WTC11 (cell line): ENCODE results near the gene ZNF628. TPM values are rescaled to one million over a fixed set of nuclear protein-coding genes. Genes with fewer than 3 reads are reported as not detected.
A peak's percentile ranks its signal among the peaks of the same experiment; 100 is the strongest.

Source experiments
- EMX1 ChIP-seq: fragments of 250-450 bp; sonication (Bioruptor Pico); IDR thresholded peaks from 2 replicates; pipeline ENCODE4 v1.8.0; 2021; ENCODE audit warnings: mild to moderate bottlenecking
- ESRRA ChIP-seq: sonication (generic); formaldehyde crosslinking; IDR thresholded peaks from 2 replicates; pipeline ENCODE4 v1.8.1; 2022; ENCODE audit warnings: mild to moderate bottlenecking, missing genetic modification reagents, borderline replicate concordance
- ETV6 ChIP-seq: sonication (generic); formaldehyde crosslinking; IDR thresholded peaks from 2 replicates; pipeline ENCODE4 v1.8.1; 2022; ENCODE audit warnings: mild to moderate bottlenecking, missing genetic modification reagents
- FOXP1 ChIP-seq: sonication (generic); formaldehyde crosslinking; IDR thresholded peaks from 2 replicates; pipeline ENCODE4 v1.8.0; 2022; ENCODE audit warnings: missing genetic modification reagents, mild to moderate bottlenecking, moderate library complexity, borderline replicate concordance
- GABPB1 ChIP-seq: sonication (generic); formaldehyde crosslinking; IDR thresholded peaks from 2 replicates; pipeline ENCODE4 v1.8.1; 2023; ENCODE audit warnings: mild to moderate bottlenecking, missing genetic modification reagents
- IRF2 ChIP-seq: sonication (generic); formaldehyde crosslinking; IDR thresholded peaks from 2 replicates; pipeline ENCODE4 v1.8.0; 2022; ENCODE audit warnings: low read depth, missing genetic modification reagents, borderline replicate concordance
- JUN ChIP-seq: sonication (generic); formaldehyde crosslinking; IDR thresholded peaks from 2 replicates; pipeline ENCODE4 v1.8.0; 2023; ENCODE audit warnings: mild to moderate bottlenecking, missing genetic modification reagents
- MYBL2 ChIP-seq: sonication (generic); formaldehyde crosslinking; IDR thresholded peaks from 2 replicates; pipeline ENCODE4 v1.8.1; 2023; ENCODE audit warnings: mild to moderate bottlenecking, moderate library complexity, missing genetic modification reagents
- NFE2L1 ChIP-seq: sonication (generic); formaldehyde crosslinking; IDR thresholded peaks from 2 replicates; pipeline ENCODE4 v1.8.1; 2023; ENCODE audit warnings: missing genetic modification reagents
- NR3C1 ChIP-seq: sonication (generic); formaldehyde crosslinking; conservative IDR thresholded peaks from 2 replicates; pipeline ENCODE4 v1.8.1; 2023; ENCODE audit warnings: low read depth, mild to moderate bottlenecking, missing genetic modification reagents
- RELA ChIP-seq: sonication (generic); formaldehyde crosslinking; IDR thresholded peaks from 2 replicates; pipeline ENCODE4 v1.8.1; 2022; ENCODE audit warnings: missing genetic modification reagents, mild to moderate bottlenecking, borderline replicate concordance
- RORB ChIP-seq: fragments of 250-450 bp; sonication (Bioruptor Pico); IDR thresholded peaks from 2 replicates; pipeline ENCODE4 v1.9.0; 2021; ENCODE audit warnings: mild to moderate bottlenecking
- SMAD3 ChIP-seq: sonication (generic); formaldehyde crosslinking; IDR thresholded peaks from 2 replicates; pipeline ENCODE4 v1.8.0; 2022; ENCODE audit warnings: missing genetic modification reagents, mild to moderate bottlenecking, borderline replicate concordance
- SOX15 ChIP-seq: fragments of 250-450 bp; sonication (Bioruptor Pico); IDR thresholded peaks from 2 replicates; pipeline ENCODE4 v1.9.0; 2021; ENCODE audit warnings: mild to moderate bottlenecking
- SP1 ChIP-seq: sonication (generic); formaldehyde crosslinking; conservative IDR thresholded peaks from 2 replicates; pipeline ENCODE4 v1.8.1; 2022; ENCODE audit warnings: missing genetic modification reagents
- TCF7 ChIP-seq: sonication (generic); formaldehyde crosslinking; IDR thresholded peaks from 2 replicates; pipeline ENCODE4 v1.8.0; 2022; ENCODE audit warnings: mild to moderate bottlenecking, low read depth, missing genetic modification reagents, moderate library complexity
- ZBTB21 ChIP-seq: sonication (generic); formaldehyde crosslinking; IDR thresholded peaks from 2 replicates; pipeline ENCODE4 v1.8.1; 2023; ENCODE audit warnings: mild to moderate bottlenecking, missing genetic modification reagents, borderline replicate concordance
- ZNF121 ChIP-seq: sonication (generic); formaldehyde crosslinking; IDR thresholded peaks from 2 replicates; pipeline ENCODE4 v1.8.0; 2023; ENCODE audit warnings: missing genetic modification reagents
- ZNF396 ChIP-seq: fragments of 250-450 bp; sonication (Bioruptor Pico); IDR thresholded peaks from 2 replicates; pipeline ENCODE4 v1.8.0; 2021; ENCODE audit warnings: mild to moderate bottlenecking, moderate library complexity, borderline replicate concordance
- ZNF671 ChIP-seq: fragments of 250-450 bp; sonication (Bioruptor Pico); IDR thresholded peaks from 2 replicates; pipeline ENCODE4 v1.8.0; 2021; ENCODE audit warnings: mild to moderate bottlenecking
- total RNA-seq: library from RNA; stranded (reverse); gene quantifications from 3 replicates; pipeline ENCODE4 v1.2.3, GENCODE V29; 2021
- TF ChIP-seq, protein P1 (sequence below): sonication (generic); formaldehyde crosslinking; IDR thresholded peaks from 2 replicates; pipeline ENCODE4 v1.8.1; 2022; ENCODE audit warnings: low read depth, mild to moderate bottlenecking, moderate library complexity, missing genetic modification reagents, borderline replicate concordance
- TF ChIP-seq, protein P2 (sequence below): sonication (generic); formaldehyde crosslinking; IDR thresholded peaks from 2 replicates; pipeline ENCODE4 v1.8.0; 2022; ENCODE audit warnings: mild to moderate bottlenecking, missing genetic modification reagents
- TF ChIP-seq, protein P3 (sequence below): sonication (generic); formaldehyde crosslinking; IDR thresholded peaks from 2 replicates; pipeline ENCODE4 v1.8.0; 2023; ENCODE audit warnings: mild to moderate bottlenecking, missing genetic modification reagents
- TF ChIP-seq, protein P4 (sequence below): sonication (generic); formaldehyde crosslinking; IDR thresholded peaks from 2 replicates; pipeline ENCODE4 v1.8.1; 2023; ENCODE audit warnings: mild to moderate bottlenecking, missing genetic modification reagents, moderate library complexity
- TF ChIP-seq, protein P5 (sequence below): fragments of 250-450 bp; sonication (Bioruptor Pico); conservative IDR thresholded peaks from 2 replicates; pipeline ENCODE4 v1.9.0; 2021; ENCODE audit warnings: mild to moderate bottlenecking
- TF ChIP-seq, protein P6 (sequence below): sonication (generic); formaldehyde crosslinking; IDR thresholded peaks from 2 replicates; pipeline ENCODE4 v1.8.0; 2022; ENCODE audit warnings: missing genetic modification reagents

Gene ZNF628
- total RNA-seq, 1 experiment from 2014 or later, result 23.6 TPM

DNA sequence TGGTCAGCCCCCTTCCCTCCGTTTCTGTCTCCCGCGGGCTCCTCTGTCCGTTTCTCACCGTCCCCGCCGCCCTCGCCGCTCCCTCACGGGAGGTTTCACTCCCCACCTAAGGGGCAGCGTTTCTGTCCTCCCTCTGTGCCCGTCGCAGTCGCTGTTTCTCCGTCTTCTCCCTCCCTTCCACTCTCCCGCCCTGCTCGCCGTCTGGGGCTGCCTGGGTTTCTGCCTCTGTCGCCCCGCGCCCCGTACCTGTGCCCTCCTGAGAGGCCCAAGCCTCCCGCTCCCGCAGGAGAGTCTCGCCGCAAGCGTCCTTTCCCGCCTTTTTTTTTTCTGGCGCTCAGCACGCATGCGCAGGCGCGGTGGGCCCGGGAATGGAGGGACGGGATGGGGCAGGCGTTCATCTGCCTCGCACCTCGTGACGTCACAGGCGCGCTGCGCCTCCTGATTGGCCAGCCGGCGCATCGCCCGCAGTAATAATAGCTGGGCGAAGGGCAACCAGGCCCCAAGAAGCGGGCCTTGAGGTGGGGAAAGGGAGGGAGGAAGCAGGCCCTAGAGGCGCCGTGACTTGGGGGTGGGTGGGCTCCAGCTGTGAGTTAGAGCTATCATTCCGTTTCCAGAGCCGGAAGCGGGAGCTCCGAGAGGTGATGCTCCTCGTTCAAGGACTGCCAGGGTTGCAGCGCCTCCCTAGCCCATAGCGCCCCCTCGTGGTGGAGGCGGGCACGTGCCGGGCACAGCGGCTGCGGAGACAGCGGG is 27.3 kb downstream of the ZNF628 start (continued):
- TF ChIP-seq, protein P1, sequence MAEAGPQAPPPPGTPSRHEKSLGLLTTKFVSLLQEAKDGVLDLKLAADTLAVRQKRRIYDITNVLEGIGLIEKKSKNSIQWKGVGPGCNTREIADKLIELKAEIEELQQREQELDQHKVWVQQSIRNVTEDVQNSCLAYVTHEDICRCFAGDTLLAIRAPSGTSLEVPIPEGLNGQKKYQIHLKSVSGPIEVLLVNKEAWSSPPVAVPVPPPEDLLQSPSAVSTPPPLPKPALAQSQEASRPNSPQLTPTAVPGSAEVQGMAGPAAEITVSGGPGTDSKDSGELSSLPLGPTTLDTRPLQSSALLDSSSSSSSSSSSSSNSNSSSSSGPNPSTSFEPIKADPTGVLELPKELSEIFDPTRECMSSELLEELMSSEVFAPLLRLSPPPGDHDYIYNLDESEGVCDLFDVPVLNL (CRISPR knock-in tag), result peak; percentile 94
- TF ChIP-seq, protein P2, sequence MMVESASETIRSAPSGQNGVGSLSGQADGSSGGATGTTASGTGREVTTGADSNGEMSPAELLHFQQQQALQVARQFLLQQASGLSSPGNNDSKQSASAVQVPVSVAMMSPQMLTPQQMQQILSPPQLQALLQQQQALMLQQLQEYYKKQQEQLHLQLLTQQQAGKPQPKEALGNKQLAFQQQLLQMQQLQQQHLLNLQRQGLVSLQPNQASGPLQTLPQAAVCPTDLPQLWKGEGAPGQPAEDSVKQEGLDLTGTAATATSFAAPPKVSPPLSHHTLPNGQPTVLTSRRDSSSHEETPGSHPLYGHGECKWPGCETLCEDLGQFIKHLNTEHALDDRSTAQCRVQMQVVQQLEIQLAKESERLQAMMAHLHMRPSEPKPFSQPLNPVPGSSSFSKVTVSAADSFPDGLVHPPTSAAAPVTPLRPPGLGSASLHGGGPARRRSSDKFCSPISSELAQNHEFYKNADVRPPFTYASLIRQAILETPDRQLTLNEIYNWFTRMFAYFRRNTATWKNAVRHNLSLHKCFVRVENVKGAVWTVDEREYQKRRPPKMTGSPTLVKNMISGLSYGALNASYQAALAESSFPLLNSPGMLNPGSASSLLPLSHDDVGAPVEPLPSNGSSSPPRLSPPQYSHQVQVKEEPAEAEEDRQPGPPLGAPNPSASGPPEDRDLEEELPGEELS (CRISPR knock-in tag), result peak; percentile 99
- TF ChIP-seq FOXP1 (peak; percentile 100), ETV6 (CRISPR knock-in tag) (peak; percentile 100), EMX1 (no peak), GABPB1 (CRISPR knock-in tag) (no peak), TCF7 (CRISPR knock-in tag) (peak; percentile 94; the same call in 1 of the 2 replicates), JUN (CRISPR knock-in tag) (peak; percentile 95; the same call in 1 of the 2 replicates), SOX15 (no peak), NR3C1 (CRISPR knock-in tag) (peak; percentile 98), NFE2L1 (peak; percentile 100), ZNF671 (CRISPR knock-in tag) (no peak), MYBL2 (peak; percentile 98), RELA (peak; percentile 99), ZNF121 (CRISPR knock-in tag) (peak; percentile 71), SMAD3 (CRISPR knock-in tag) (peak; percentile 97), IRF2 (peak; percentile 94), ZNF396 (CRISPR knock-in tag) (no peak), ZBTB21 (CRISPR knock-in tag) (peak; percentile 98), SP1 (CRISPR knock-in tag) (peak; percentile 92), RORB (CRISPR knock-in tag) (no peak), ESRRA (CRISPR knock-in tag) (peak; percentile 98)
- TF ChIP-seq, protein P3, sequence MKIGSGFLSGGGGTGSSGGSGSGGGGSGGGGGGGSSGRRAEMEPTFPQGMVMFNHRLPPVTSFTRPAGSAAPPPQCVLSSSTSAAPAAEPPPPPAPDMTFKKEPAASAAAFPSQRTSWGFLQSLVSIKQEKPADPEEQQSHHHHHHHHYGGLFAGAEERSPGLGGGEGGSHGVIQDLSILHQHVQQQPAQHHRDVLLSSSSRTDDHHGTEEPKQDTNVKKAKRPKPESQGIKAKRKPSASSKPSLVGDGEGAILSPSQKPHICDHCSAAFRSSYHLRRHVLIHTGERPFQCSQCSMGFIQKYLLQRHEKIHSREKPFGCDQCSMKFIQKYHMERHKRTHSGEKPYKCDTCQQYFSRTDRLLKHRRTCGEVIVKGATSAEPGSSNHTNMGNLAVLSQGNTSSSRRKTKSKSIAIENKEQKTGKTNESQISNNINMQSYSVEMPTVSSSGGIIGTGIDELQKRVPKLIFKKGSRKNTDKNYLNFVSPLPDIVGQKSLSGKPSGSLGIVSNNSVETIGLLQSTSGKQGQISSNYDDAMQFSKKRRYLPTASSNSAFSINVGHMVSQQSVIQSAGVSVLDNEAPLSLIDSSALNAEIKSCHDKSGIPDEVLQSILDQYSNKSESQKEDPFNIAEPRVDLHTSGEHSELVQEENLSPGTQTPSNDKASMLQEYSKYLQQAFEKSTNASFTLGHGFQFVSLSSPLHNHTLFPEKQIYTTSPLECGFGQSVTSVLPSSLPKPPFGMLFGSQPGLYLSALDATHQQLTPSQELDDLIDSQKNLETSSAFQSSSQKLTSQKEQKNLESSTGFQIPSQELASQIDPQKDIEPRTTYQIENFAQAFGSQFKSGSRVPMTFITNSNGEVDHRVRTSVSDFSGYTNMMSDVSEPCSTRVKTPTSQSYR (CRISPR knock-in tag), result peak; percentile 100
- TF ChIP-seq, protein P4, sequence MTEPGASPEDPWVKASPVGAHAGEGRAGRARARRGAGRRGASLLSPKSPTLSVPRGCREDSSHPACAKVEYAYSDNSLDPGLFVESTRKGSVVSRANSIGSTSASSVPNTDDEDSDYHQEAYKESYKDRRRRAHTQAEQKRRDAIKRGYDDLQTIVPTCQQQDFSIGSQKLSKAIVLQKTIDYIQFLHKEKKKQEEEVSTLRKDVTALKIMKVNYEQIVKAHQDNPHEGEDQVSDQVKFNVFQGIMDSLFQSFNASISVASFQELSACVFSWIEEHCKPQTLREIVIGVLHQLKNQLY (CRISPR knock-in tag), result no peak; the same call in 1 of the 2 replicates
- TF ChIP-seq, protein P5, sequence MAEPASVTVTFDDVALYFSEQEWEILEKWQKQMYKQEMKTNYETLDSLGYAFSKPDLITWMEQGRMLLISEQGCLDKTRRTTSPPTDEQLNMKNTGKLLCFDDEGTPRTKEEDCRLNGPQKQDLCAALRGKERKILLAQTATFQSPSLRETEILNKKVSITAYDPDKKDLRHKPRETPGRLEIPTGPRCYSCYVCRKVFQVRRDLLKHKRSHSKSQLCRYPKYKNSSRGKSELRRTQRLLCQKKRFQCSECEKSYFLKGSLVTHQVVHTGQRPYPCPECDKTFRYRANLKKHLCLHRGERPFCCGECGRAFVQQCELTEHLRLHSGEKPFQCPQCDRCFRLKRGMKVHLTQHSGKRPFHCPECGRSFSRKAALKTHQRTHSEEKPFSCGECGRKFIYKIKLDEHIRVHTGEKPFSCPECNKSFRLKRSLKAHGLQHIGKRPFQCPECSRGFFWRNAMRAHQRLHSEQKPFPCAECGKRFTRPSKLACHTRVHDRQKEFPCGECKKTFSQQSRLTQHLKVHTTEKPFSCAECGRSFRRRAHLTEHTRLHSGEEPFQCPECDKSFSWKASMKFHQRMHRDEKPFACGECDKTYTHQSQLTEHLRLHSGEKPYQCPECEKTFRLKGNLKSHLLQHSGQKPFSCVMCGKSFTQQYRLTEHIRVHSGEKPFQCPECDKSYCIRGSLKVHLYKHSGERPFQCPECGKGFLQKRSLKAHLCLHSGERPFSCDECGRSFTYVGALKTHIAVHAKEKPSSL, result no peak
- TF ChIP-seq, protein P6, sequence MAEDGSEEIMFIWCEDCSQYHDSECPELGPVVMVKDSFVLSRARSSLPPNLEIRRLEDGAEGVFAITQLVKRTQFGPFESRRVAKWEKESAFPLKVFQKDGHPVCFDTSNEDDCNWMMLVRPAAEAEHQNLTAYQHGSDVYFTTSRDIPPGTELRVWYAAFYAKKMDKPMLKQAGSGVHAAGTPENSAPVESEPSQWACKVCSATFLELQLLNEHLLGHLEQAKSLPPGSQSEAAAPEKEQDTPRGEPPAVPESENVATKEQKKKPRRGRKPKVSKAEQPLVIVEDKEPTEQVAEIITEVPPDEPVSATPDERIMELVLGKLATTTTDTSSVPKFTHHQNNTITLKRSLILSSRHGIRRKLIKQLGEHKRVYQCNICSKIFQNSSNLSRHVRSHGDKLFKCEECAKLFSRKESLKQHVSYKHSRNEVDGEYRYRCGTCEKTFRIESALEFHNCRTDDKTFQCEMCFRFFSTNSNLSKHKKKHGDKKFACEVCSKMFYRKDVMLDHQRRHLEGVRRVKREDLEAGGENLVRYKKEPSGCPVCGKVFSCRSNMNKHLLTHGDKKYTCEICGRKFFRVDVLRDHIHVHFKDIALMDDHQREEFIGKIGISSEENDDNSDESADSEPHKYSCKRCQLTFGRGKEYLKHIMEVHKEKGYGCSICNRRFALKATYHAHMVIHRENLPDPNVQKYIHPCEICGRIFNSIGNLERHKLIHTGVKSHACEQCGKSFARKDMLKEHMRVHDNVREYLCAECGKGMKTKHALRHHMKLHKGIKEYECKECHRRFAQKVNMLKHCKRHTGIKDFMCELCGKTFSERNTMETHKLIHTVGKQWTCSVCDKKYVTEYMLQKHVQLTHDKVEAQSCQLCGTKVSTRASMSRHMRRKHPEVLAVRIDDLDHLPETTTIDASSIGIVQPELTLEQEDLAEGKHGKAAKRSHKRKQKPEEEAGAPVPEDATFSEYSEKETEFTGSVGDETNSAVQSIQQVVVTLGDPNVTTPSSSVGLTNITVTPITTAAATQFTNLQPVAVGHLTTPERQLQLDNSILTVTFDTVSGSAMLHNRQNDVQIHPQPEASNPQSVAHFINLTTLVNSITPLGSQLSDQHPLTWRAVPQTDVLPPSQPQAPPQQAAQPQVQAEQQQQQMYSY (CRISPR knock-in tag), result peak; percentile 79
